A549 (cell line): ENCODE results near the gene FAM236B.
"Not testable (repeated sequence)": the region's sequence is repeated elsewhere in the genome, so short reads cannot be mapped to it uniquely, and the experiment has no call there.

Experiments used
- MYC ChIP-seq: IDR thresholded peaks from 2 replicates; pipeline ENCODE4 v1.6.1; 2012; ENCODE audit warnings: mild to moderate bottlenecking, inconsistent platforms, low read length, improper control_type of control experiment, borderline replicate concordance
- RCOR1 ChIP-seq: fragments of 150-350 bp; IDR thresholded peaks from 2 replicates; pipeline ENCODE4 v1.6.1; 2014; ENCODE audit warnings: antibody characterized with exemption, low read length, low read depth
- USF2 ChIP-seq: fragments of 450-650 bp; IDR thresholded peaks from 2 replicates; pipeline ENCODE4 v1.6.1; 2014; ENCODE audit warnings: antibody characterized with exemption
- TF ChIP-seq, protein P1 (sequence below): fragments of 150-350 bp; IDR thresholded peaks from 2 replicates; pipeline ENCODE4 v1.6.1; 2014; ENCODE audit warnings: low read depth, mild to moderate bottlenecking, low read length
- TF ChIP-seq, protein P2 (sequence below): fragments of >200 bp; sonication (Bioruptor Twin); formaldehyde crosslinking; IDR thresholded peaks from 3 replicates; pipeline ENCODE4 v1.5.1; 2016

DNA sequence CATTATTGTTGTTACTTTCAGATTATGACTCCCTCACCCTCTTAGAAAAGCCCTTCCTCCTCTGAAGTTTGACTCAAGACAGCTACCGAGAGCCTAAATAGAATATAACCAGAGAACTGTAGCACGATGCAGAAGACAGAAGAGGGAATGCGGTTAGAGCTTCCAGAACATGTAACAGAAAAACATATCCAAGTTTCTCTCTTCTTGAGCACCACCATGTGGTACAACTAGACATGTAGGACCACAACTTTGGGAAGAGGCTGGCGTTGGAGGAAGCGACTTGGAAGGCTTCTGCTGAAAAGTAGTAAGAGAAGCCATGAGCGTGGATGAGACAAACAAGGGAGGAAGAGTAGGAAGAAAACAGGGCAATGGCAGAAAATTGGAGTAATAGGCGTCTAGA, 36.9 kb downstream of the FAM236B start:
- TF ChIP-seq, protein P1, sequence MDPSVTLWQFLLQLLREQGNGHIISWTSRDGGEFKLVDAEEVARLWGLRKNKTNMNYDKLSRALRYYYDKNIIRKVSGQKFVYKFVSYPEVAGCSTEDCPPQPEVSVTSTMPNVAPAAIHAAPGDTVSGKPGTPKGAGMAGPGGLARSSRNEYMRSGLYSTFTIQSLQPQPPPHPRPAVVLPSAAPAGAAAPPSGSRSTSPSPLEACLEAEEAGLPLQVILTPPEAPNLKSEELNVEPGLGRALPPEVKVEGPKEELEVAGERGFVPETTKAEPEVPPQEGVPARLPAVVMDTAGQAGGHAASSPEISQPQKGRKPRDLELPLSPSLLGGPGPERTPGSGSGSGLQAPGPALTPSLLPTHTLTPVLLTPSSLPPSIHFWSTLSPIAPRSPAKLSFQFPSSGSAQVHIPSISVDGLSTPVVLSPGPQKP, result not testable (repeated sequence)
- TF ChIP-seq RCOR1, USF2, MYC: not testable (repeated sequence)
- TF ChIP-seq, protein P2, sequence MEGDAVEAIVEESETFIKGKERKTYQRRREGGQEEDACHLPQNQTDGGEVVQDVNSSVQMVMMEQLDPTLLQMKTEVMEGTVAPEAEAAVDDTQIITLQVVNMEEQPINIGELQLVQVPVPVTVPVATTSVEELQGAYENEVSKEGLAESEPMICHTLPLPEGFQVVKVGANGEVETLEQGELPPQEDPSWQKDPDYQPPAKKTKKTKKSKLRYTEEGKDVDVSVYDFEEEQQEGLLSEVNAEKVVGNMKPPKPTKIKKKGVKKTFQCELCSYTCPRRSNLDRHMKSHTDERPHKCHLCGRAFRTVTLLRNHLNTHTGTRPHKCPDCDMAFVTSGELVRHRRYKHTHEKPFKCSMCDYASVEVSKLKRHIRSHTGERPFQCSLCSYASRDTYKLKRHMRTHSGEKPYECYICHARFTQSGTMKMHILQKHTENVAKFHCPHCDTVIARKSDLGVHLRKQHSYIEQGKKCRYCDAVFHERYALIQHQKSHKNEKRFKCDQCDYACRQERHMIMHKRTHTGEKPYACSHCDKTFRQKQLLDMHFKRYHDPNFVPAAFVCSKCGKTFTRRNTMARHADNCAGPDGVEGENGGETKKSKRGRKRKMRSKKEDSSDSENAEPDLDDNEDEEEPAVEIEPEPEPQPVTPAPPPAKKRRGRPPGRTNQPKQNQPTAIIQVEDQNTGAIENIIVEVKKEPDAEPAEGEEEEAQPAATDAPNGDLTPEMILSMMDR, result not testable (repeated sequence)
